ENCODE results near the gene FGF4. TPM values are rescaled to one million over a fixed set of nuclear protein-coding genes. Genes with fewer than 3 reads are reported as not detected.

Gene FGF4
- total RNA-seq, 2 experiments from 2014 or later, result not detected

GRCh38 chr11:69744435-69744834, 30.7 kb downstream of the FGF4 start:
- ATAC-seq (no peak), DNase-seq (no peak)
- H3K36me3 Mint-ChIP-seq, result no peaks in the 10 kb centered on the region
- no peak overlapping the region for H3K27ac Mint-ChIP-seq
- no peaks in the 10 kb centered on the region for H3K4me1 Mint-ChIP-seq
- CTCF ChIA-PET, result no interaction called here
- H3K27me3 Mint-ChIP-seq, result peaks cover 3% of the 10 kb centered on the region
- peaks cover under 1% of the 10 kb centered on the region for H3K9me3 Mint-ChIP-seq (ENCODE audit: low read depth)
- H3K4me3 Mint-ChIP-seq, result no peak overlapping the region

GRCh38 chr11:69734841-69735240, 40.3 kb downstream of the FGF4 start:
- CTCF ChIA-PET, result no interaction called here
- Mint-ChIP-seq H3K36me3 (no peaks in the 10 kb centered on the region), H3K4me1 (no peaks in the 10 kb centered on the region), H3K27me3 (no peaks in the 10 kb centered on the region), H3K9me3 (ENCODE audit: low read depth) (peaks cover 7% of the 10 kb centered on the region), H3K4me3 (no peak overlapping the region), H3K27ac (no peak overlapping the region)
- ATAC-seq, result no peak
- DNase-seq, result no peak

- H3K27me3 Mint-ChIP-seq, result no peaks in the 10 kb centered on the region
- no peaks in the 10 kb centered on the region for H3K36me3 Mint-ChIP-seq
- CTCF ChIA-PET, result no interaction called here
- ATAC-seq (no peak), DNase-seq (no peak)
- peaks cover 6% of the 10 kb centered on the region for H3K9me3 Mint-ChIP-seq (ENCODE audit: low read depth)
- no peak overlapping the region for H3K4me3 Mint-ChIP-seq
- H3K27ac Mint-ChIP-seq, result no peak overlapping the region
- no peaks in the 10 kb centered on the region for H3K4me1 Mint-ChIP-seq
Measured at GRCh38 chr11:69734367-69734766, 40.8 kb downstream of the FGF4 start.

- no peak overlapping the region for H3K4me3 Mint-ChIP-seq
- peaks cover 4% of the 10 kb centered on the region for H3K9me3 Mint-ChIP-seq (ENCODE audit: low read depth)
- no peak overlapping the region for H3K27ac Mint-ChIP-seq
- no peaks in the 10 kb centered on the region for H3K4me1 Mint-ChIP-seq
- CTCF ChIA-PET, result no interaction called here
- no peaks in the 10 kb centered on the region for H3K27me3 Mint-ChIP-seq
- no peaks in the 10 kb centered on the region for H3K36me3 Mint-ChIP-seq
- no peak for ATAC-seq
- DNase-seq, result no peak
Measured at GRCh38 chr11:69732910-69733309, 42.2 kb downstream of the FGF4 start.

GRCh38 chr11:69731110-69731509, 44.0 kb downstream of the FGF4 start:
- DNase-seq (no peak), ATAC-seq (no peak)
- no peaks in the 10 kb centered on the region for H3K4me1 Mint-ChIP-seq
- peaks cover 4% of the 10 kb centered on the region for H3K9me3 Mint-ChIP-seq (ENCODE audit: low read depth)
- H3K4me3 Mint-ChIP-seq, result no peak overlapping the region
- H3K27ac Mint-ChIP-seq, result no peak overlapping the region
- H3K36me3 Mint-ChIP-seq, result no peaks in the 10 kb centered on the region
- peaks cover 3% of the 10 kb centered on the region for H3K27me3 Mint-ChIP-seq
- CTCF ChIA-PET, result no interaction called here

GRCh38 chr11:69730500-69730899, 44.6 kb downstream of the FGF4 start:
- ATAC-seq, result no peak
- no peak overlapping the region for H3K27ac Mint-ChIP-seq
- no peaks in the 10 kb centered on the region for H3K4me1 Mint-ChIP-seq
- CTCF ChIA-PET, result no interaction called here
- DNase-seq, result no peak
- H3K27me3 Mint-ChIP-seq, result peaks cover 8% of the 10 kb centered on the region
- H3K36me3 Mint-ChIP-seq, result no peaks in the 10 kb centered on the region
- peaks cover 4% of the 10 kb centered on the region for H3K9me3 Mint-ChIP-seq (ENCODE audit: low read depth)
- no peak overlapping the region for H3K4me3 Mint-ChIP-seq

GRCh38 chr11:69729252-69729651, 45.9 kb downstream of the FGF4 start:
- peaks cover 2% of the 10 kb centered on the region for H3K9me3 Mint-ChIP-seq (ENCODE audit: low read depth)
- no peaks in the 10 kb centered on the region for H3K4me1 Mint-ChIP-seq
- no peaks in the 10 kb centered on the region for H3K36me3 Mint-ChIP-seq
- ATAC-seq, result no peak
- CTCF ChIA-PET, result no interaction called here
- peaks cover 17% of the 10 kb centered on the region for H3K27me3 Mint-ChIP-seq
- H3K4me3 Mint-ChIP-seq, result no peak overlapping the region
- H3K27ac Mint-ChIP-seq, result no peak overlapping the region
- DNase-seq, result no peak

GRCh38 chr11:69727266-69727665, 47.9 kb downstream of the FGF4 start:
- no peak for ATAC-seq
- no peaks in the 10 kb centered on the region for H3K36me3 Mint-ChIP-seq
- H3K4me1 Mint-ChIP-seq, result no peaks in the 10 kb centered on the region
- no peak overlapping the region for H3K4me3 Mint-ChIP-seq
- no peak for DNase-seq
- H3K9me3 Mint-ChIP-seq (ENCODE audit: low read depth), result no peaks in the 10 kb centered on the region
- CTCF ChIA-PET, result no interaction called here
- H3K27ac Mint-ChIP-seq, result no peak overlapping the region
- peaks cover 27% of the 10 kb centered on the region for H3K27me3 Mint-ChIP-seq

GRCh38 chr11:69726481-69726880, 48.7 kb downstream of the FGF4 start:
- no peaks in the 10 kb centered on the region for H3K36me3 Mint-ChIP-seq
- peaks cover 33% of the 10 kb centered on the region for H3K27me3 Mint-ChIP-seq

GRCh38 chr11:69726019-69726418, 49.1 kb downstream of the FGF4 start:
- H3K4me1 Mint-ChIP-seq, result no peaks in the 10 kb centered on the region
- H3K36me3 Mint-ChIP-seq, result no peaks in the 10 kb centered on the region
- no peak overlapping the region for H3K4me3 Mint-ChIP-seq
- CTCF ChIA-PET, result no interaction called here
- ATAC-seq (no peak), DNase-seq (no peak)
- no peaks in the 10 kb centered on the region for H3K9me3 Mint-ChIP-seq (ENCODE audit: low read depth)
- no peak overlapping the region for H3K27ac Mint-ChIP-seq
- H3K27me3 Mint-ChIP-seq, result peaks cover 38% of the 10 kb centered on the region

More at GRCh38 chr11:69726481-69726880, 48.7 kb downstream of the FGF4 start:
- no peaks in the 10 kb centered on the region for H3K9me3 Mint-ChIP-seq (ENCODE audit: low read depth)
- H3K4me1 Mint-ChIP-seq, result no peaks in the 10 kb centered on the region
- ATAC-seq (no peak), DNase-seq (no peak)
- CTCF ChIA-PET, result no interaction called here
- no peak overlapping the region for H3K4me3 Mint-ChIP-seq
- no peak overlapping the region for H3K27ac Mint-ChIP-seq

GRCh38 chr11:69721745-69722144, 53.4 kb downstream of the FGF4 start:
- H3K36me3 Mint-ChIP-seq, result no peaks in the 10 kb centered on the region
- H3K4me1 Mint-ChIP-seq, result no peaks in the 10 kb centered on the region
- H3K9me3 Mint-ChIP-seq (ENCODE audit: low read depth), result no peaks in the 10 kb centered on the region
- no peak overlapping the region for H3K4me3 Mint-ChIP-seq
- peaks cover 66% of the 10 kb centered on the region for H3K27me3 Mint-ChIP-seq
- no peak for ATAC-seq
- H3K27ac Mint-ChIP-seq, result no peak overlapping the region
- CTCF ChIA-PET, result interaction anchor here (1.2 kb wide), 1 partner anchor 14 kb away, joined by 4 read pairs; no protein-coding TSS in a partner anchor
- no peak for DNase-seq

GRCh38 chr11:69721106-69721505, 54.0 kb downstream of the FGF4 start:
- Mint-ChIP-seq H3K27ac (no peak overlapping the region), H3K36me3 (no peaks in the 10 kb centered on the region), H3K4me3 (no peak overlapping the region), H3K9me3 (ENCODE audit: low read depth) (no peaks in the 10 kb centered on the region), H3K27me3 (peaks cover 63% of the 10 kb centered on the region), H3K4me1 (no peaks in the 10 kb centered on the region)
- ATAC-seq, result no peak
- CTCF ChIA-PET, result interaction anchor here (1.2 kb wide), 1 partner anchor 14 kb away, joined by 4 read pairs; no protein-coding TSS in a partner anchor
- DNase-seq, result no peak

All from activated CD8-positive, alpha-beta memory T cell treated with anti-CD3 and anti-CD28 coated beads, Interleukin-2, amount 10 ng/mL, durations not matched to agents 7 days and 5 days (primary cell).